HG03521 (cell line): ENCODE results near the gene LEO1.
A peak's percentile ranks its signal among the peaks of the same experiment; 100 is the strongest.
"Not testable (repeated sequence)": the region's sequence is repeated elsewhere in the genome, so short reads cannot be mapped to it uniquely, and the experiment has no call there.

ENCODE experiments used
- ATAC-seq: cut with Tn5 transposase; IDR thresholded peaks from one replicate; pipeline ENCODE4 v1.9.1; 2021; ENCODE audit warnings: mild to moderate bottlenecking, moderate library complexity; ENCODE audit not compliant: unreplicated experiment

Gene LEO1

GRCh38 chr15:52004806-52005205, 33.2 kb upstream of the LEO1 start:
- no peak for ATAC-seq

DNA sequence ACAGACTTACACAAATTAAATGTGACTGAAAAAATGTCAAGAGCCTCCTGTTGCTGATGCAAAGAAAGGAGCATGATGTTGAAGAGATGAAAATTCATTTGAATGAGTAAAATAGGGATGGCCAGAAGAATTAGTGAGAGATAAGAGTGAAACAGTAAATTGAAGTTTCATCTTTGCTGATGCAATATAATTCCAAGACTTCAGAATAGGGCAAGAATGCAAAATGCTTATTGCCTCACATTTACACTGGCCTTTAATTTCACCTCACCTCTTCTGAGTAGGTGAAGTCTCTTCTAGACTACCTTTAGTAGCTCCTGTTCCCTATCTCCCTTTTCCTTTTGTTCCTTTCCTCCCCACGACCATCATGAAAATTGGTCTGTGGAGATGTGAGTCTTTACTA, 32.1 kb upstream of the LEO1 start:
- no peak for ATAC-seq

GRCh38 chr15:52003089-52003488, 31.5 kb upstream of the LEO1 start:
- ATAC-seq: not testable (repeated sequence)

DNA sequence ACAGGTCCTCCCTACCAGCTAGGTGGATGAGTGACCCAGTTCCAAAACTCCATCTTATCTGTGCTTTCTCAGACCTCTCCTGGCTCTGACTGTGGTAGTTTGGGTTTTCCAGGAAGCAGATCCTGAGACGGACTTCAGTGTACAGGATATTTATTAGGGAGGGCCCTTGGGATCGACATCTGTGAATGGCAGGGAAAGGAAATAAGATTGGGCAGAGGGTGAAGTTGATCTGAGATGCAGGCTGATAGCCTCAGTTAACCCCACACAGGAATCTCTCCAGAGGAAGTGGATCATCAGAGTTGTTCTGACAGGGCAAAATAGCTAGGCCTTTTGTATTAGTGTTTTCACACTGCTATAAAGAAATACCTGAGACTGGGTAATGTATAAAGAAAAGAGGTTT, 30.8 kb upstream of the LEO1 start:
- no peak for ATAC-seq

DNA sequence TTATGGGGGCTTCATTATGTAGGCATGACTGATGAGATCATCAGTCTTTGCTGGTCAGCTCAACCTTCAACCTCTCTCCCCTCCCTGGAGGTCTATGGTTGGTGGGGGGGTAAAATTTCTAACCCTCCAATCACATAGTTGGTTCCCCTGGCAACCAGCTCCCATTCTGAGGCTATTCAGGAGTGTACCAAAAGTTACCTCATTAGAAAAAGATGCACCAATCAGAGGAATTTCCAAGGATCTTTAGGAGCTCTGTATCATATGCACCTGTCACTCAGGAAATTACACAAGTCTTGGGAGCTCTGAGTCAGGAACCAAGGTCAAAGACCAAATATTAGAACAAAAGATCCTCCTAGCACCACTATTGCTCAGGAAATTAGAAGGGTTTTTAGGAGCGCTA, 21.4 kb upstream of the LEO1 start:
- ATAC-seq: no peak

DNA sequence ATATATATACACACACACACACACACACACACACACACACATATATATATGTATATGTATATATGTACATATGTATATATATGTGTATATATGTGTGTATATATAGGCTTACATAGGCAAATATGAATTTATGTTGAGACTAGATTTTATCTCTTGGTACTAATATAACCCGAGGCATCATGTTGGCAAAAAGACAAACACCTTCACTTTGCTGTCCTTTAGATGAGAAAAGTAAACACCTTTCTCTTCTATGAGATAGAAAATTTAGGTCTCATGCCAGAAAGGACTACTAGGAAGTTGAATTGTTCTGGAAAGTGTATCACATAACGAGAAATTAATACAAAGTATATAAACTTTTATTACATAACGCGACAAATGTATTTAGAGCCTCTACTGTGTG, 19.6 kb upstream of the LEO1 start:
- no peak for ATAC-seq

- no peak for ATAC-seq
These were observed 11.2 kb upstream of the LEO1 start for GRCh38 chr15:51982770-51983103.

GRCh38 chr15:51982013-51982769, 10.6 kb upstream of the LEO1 start:
- ATAC-seq: peak; percentile 85

DNA sequence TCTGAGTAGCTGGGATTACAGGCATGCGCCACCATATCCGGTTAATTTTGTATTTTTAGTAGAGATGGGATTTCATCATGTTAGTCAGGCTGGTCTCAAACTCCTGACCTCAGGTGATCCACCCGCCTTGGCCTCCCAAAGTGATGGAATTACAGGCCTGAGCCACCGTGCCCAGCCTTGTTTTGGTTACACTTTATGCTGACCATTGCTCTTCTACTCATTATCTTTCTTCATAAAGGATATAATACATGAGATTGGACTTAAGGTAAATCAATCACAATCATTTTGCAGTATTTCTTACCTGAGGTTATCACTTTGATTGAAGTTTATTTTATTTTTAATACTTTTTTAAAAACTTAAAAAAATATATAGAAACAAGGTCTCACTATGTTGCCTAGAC, 2.2 kb upstream of the LEO1 start:
- no peak for ATAC-seq

DNA sequence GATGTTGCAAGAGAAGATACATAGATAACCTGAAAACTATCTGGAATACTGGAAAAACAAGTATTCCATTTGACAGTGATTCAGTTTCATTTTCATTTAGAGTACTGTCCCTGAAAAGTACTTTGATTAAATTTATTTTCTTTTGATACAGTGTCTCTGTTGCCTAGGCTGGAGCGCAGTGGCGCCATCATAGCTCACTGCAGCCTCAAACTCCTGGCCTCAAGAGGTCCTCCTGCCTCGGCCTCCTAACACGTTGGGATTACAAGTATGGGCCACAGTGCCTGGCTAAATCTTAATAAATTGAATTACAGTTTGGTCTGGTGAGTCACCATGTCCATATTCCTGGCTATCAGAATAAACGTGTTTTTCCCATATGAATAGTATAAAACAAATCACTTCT, 1.6 kb upstream of the LEO1 start:
- ATAC-seq: no peak

- peak; percentile 10 for ATAC-seq
These were observed 575 bp downstream of the LEO1 start for GRCh38 chr15:51971032-51971374.

DNA sequence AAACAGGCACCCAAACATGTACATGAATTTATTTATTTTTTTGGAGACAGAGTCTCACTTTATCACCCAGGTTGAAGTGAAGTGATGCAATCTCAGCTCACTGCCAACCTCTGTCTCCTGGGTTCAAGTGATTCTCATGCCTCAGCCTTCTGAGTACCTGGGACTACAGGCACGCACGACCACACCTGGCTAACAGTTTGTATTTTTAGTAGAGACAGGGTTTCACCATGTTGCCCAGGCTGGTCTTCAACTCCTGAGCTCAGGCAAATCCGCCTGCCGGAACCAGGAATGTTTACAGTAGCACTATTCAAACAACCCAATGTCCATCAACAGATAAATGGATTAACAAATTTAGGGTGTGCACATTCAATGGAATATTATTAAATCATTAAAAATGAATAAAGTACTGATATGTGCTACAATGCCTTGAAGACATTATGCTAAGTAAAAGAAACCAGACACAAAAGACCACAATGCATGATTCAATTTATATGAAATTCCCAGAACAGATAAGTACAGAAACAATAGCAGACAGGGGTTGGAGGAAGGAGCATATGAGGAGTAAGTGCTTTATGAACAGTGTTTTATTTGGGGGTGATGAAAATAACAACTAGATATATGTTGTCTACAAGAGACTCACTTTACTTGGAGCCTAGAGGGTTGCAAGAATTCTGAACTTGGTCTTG, 1.3 kb downstream of the LEO1 start:
- ATAC-seq: no peak

DNA sequence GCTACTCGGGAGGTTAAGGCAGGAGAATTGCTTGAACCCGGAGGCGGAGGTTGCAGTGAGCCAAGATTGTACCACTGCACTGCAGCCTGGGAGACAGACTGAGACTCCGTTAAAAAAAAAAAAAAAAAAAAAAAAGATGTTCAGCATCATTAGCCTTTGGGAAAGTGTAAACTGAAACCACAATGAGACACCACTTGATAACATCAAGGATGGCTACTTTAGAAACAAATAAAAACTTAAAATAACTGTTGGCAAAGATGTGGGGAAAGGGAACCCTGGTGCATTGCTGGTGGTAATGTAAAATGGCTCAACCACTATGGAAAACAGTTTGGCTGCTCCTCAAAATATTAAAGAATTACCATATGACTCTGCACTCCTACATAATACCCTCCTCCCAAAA, 1.9 kb downstream of the LEO1 start:
- ATAC-seq: no peak

- ATAC-seq: no peak
These were observed 4.0 kb downstream of the LEO1 start for GRCh38 chr15:51967583-51967982.

GRCh38 chr15:51966192-51966591, 5.4 kb downstream of the LEO1 start:
- no peak for ATAC-seq

DNA sequence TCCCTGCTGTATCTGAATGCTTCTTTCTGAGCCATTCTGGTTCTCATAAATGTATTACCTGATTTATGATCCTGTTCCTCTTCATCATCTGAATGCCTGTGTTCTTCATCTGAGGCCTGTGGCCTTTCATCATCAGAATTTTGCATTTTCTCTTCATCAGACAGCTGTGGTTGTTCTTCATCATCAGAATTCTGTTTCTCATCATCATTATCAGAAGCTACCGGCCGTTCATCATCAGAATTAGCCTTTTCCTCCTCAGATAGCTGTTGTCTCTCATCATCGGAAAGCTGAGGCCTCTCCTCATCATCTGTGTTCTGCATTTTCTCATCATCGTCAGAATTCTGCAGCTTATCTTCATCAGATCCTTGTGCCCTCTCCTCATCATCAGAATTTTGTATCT, 5.9 kb downstream of the LEO1 start:
- ATAC-seq: no peak

DNA sequence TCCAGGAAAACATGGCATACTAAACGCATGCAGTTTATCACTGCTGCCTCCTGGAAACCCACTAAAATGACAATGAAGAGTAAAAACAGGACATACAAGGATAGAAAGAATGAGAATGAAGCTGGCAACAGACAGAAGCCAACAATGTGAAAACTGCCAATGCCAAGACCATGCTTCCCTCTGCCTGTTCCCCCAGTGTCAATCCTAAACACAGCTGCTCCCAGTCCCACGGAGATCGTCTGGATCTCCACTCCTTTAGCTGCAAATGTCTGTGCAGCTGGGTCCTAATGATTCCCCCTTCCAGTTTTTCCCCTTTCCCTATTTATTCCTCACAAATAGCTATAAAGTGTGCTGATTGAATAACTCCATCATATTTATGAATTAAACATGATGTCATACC, 16.1 kb downstream of the LEO1 start:
- no peak for ATAC-seq

DNA sequence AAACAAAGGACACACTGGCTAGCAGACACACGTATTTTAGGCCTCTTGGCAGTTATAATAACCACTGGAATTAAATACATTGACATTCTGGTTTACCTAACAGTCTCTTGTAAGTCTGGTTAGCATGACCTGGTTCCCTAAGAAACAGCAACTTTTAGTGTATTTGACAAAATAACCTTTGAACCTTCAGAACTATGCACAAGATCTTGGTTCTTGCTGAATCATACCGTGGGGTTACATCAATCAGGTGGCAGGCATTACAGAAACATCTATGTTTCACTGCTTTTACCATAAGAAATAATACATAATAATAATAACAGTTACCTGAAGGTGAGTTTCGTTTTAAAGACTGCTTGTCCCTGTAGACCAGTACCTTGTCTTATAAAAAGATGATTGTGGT, 18.8 kb downstream of the LEO1 start:
- ATAC-seq: no peak

GRCh38 chr15:51947124-51947523, 24.5 kb downstream of the LEO1 start:
- ATAC-seq: no peak

DNA sequence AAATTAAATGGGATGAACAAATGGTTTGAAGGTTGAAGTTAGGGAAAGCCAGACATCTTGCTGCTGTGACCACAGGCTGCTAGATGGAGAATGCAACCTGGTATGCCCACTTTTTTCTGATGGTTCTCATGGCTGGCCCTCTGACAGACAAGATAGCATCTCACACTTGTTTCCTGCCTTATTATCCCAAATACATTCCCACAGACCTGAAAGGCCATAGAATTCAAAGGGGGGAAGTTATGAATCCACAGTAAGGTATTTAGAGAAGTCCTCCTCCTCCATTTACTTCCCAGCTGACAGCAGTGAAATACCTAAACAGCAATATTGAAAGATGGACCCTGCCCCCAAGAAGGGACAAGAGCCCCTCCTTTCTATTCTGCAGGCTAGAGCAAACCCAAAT, 32.4 kb downstream of the LEO1 start:
- no peak for ATAC-seq

- no peak for ATAC-seq
These were observed 33.3 kb downstream of the LEO1 start for GRCh38 chr15:51938286-51938685.

- ATAC-seq: peak; percentile 12
These were observed 35.5 kb downstream of the LEO1 start for GRCh38 chr15:51936105-51936478.
